ENCODE results near the gene PTPRN2. TPM values are rescaled to one million over a fixed set of nuclear protein-coding genes. Genes with fewer than 3 reads are reported as not detected.
"Not testable (repeated sequence)": the region's sequence is repeated elsewhere in the genome, so short reads cannot be mapped to it uniquely, and the experiment has no call there.

The PTPRN2 gene
- total and polyA plus RNA-seq, 2 of the 13 experiments (the other 11 are each of a cell fraction or from before 2014, with no cell fraction given), result 2.5 to 24.2 TPM

DNA sequence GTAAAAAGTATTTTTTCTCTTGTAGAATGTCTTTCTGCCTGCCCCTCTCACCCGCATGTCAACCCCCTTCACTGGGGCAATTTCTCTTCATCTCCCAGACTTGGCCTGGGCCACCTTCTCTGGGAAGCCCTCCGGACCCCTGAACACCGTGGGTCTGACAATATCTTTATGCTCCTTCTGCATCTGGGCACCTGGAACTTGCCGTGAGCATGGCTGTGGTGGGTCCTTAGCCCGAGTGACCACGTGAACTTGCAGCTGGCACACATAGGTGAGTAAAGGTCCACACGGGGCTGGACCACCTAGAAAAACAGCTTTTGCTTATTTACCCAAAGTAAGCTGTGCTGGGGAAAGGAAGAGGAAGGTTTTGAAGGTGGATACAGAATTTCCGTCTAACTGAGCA lies 650.6 kb downstream of the PTPRN2 start:
- no peak for FAIRE-seq
- H3K9ac ChIP-seq (ENCODE audit: insufficient read depth, low read depth, low read length), result no peak overlapping the region
- ChIA-PET POLR2A (no interaction called here), CTCF (ENCODE audit: low intra/inter-chr PET ratio, low total read pairs) (no interaction called here)
- H3K79me2 ChIP-seq (ENCODE audit: insufficient read depth, low read length), result no peaks in the 10 kb centered on the region
- no peaks in the 10 kb centered on the region for H3K4me1 ChIP-seq (ENCODE audit: insufficient read depth, low read length)
- TF ChIP-seq ZBTB7B (CRISPR knock-in tag; IDR thresholded peaks at IDR 0.05) (no peak), ZNF546 (CRISPR knock-in tag; conservative IDR thresholded peaks at IDR 0.05) (no peak), ZNF75D (CRISPR knock-in tag; IDR thresholded peaks at IDR 0.05; ENCODE audit: borderline replicate concordance) (no peak), RXRB (CRISPR knock-in tag; IDR thresholded peaks at IDR 0.05; ENCODE audit: borderline replicate concordance) (no peak), CCDC6 (CRISPR knock-in tag; IDR thresholded peaks at IDR 0.05) (no peak), ZNF674 (CRISPR knock-in tag; IDR thresholded peaks at IDR 0.05; ENCODE audit: low read depth) (no peak), ZNF260 (CRISPR knock-in tag; IDR thresholded peaks at IDR 0.05; ENCODE audit: borderline replicate concordance, low read depth) (no peak), ZNF24 (IDR thresholded peaks at IDR 0.05) (no peak), KAT7 (CRISPR knock-in tag; IDR thresholded peaks at IDR 0.05; ENCODE audit: borderline replicate concordance) (no peak), HMG20B (CRISPR knock-in tag; conservative IDR thresholded peaks at IDR 0.05) (no peak), ZNF543 (CRISPR knock-in tag; IDR thresholded peaks at IDR 0.05) (no peak), SNAPC2 (CRISPR knock-in tag; IDR thresholded peaks at IDR 0.05) (no peak), ZBTB38 (CRISPR knock-in tag; IDR thresholded peaks at IDR 0.05) (no peak), U2AF2 (IDR thresholded peaks at IDR 0.05; ENCODE audit: low read depth, low read length) (no peak)
- TF ChIP-seq, protein P1, sequence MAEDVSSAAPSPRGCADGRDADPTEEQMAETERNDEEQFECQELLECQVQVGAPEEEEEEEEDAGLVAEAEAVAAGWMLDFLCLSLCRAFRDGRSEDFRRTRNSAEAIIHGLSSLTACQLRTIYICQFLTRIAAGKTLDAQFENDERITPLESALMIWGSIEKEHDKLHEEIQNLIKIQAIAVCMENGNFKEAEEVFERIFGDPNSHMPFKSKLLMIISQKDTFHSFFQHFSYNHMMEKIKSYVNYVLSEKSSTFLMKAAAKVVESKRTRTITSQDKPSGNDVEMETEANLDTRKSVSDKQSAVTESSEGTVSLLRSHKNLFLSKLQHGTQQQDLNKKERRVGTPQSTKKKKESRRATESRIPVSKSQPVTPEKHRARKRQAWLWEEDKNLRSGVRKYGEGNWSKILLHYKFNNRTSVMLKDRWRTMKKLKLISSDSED (CRISPR knock-in tag; IDR thresholded peaks at IDR 0.05), result no peak
- no TSS peak for BruUV-seq (replicated peaks)
- no peak overlapping the region for H3K4me2 ChIP-seq (ENCODE audit: low read depth, low read length)
- H3K27me3 ChIP-seq (ENCODE audit: control insufficient read depth in 1 of 2, insufficient read depth in 2 of 2, low read length in 2 of 2), result no peaks in the 10 kb centered on the region; a peak in 1 of 5 replicates
- intact Hi-C loops (cut with micrococcal nuclease; ENCODE audit: unreplicated experiment), result no loop called here
- DNase-seq (ENCODE audit: low spot score), result no peak
- peaks cover 17% of the 10 kb centered on the region; the same call in 1 of the 2 replicates for H4K20me1 ChIP-seq (ENCODE audit: insufficient read depth, low read length)
- peaks cover 23% of the 10 kb centered on the region for H3K9me3 ChIP-seq (ENCODE audit: low read length)
- in situ Hi-C loops (cut with HindIII; ENCODE audit: extremely low pct_ligation_motif_present, low pct_unique_long_range_greater_than_20kb), result no loop called here
- H2AFZ ChIP-seq (ENCODE audit: low read length), result no peak overlapping the region
- no peak for ATAC-seq
- no peaks in the 10 kb centered on the region for H3K36me3 ChIP-seq (replicated peaks in 1 of 2; ENCODE audit: control insufficient read depth in 1 of 2, insufficient read depth in 2 of 2, low read length in 2 of 2)
- H3K27ac ChIP-seq (ENCODE audit: extremely low read length, insufficient read depth, low read length), result no peak overlapping the region
- H3K4me3 ChIP-seq (replicated peaks in 1 of 3; ENCODE audit: insufficient read depth in 1 of 3, low read depth in 2 of 3, low read length in 3 of 3), result no peak overlapping the region
- 70% methylated on average over 7 of the region's 8 CpGs for WGBS (ENCODE audit: low lambda C conversion rate)

- in situ Hi-C loops (cut with HindIII; ENCODE audit: extremely low pct_ligation_motif_present, low pct_unique_long_range_greater_than_20kb); H3K79me2 ChIP-seq (ENCODE audit: insufficient read depth, low read length); POLR2A ChIA-PET; CTCF ChIA-PET (ENCODE audit: low intra/inter-chr PET ratio, low total read pairs); H3K4me1 ChIP-seq (ENCODE audit: insufficient read depth, low read length); H3K27me3 ChIP-seq (ENCODE audit: control insufficient read depth in 1 of 2, insufficient read depth in 2 of 2, low read length in 2 of 2); FAIRE-seq; H3K4me3 ChIP-seq (replicated peaks in 1 of 3; ENCODE audit: insufficient read depth in 1 of 3, low read depth in 2 of 3, low read length in 3 of 3); H2AFZ ChIP-seq (ENCODE audit: low read length); BruUV-seq (replicated peaks); H3K9ac ChIP-seq (ENCODE audit: insufficient read depth, low read depth, low read length); H3K36me3 ChIP-seq (replicated peaks in 1 of 2; ENCODE audit: control insufficient read depth in 1 of 2, insufficient read depth in 2 of 2, low read length in 2 of 2); H3K4me2 ChIP-seq (ENCODE audit: low read depth, low read length); intact Hi-C loops (cut with micrococcal nuclease; ENCODE audit: unreplicated experiment); H3K27ac ChIP-seq (ENCODE audit: extremely low read length, insufficient read depth, low read length); DNase-seq (ENCODE audit: low spot score); ATAC-seq: not testable (repeated sequence)
- peaks cover 17% of the 10 kb centered on the region; the same call in 1 of the 2 replicates for H4K20me1 ChIP-seq (ENCODE audit: insufficient read depth, low read length)
- peaks cover 23% of the 10 kb centered on the region for H3K9me3 ChIP-seq (ENCODE audit: low read length)
- WGBS (ENCODE audit: low lambda C conversion rate), result 84% methylated on average over 9 of the region's 11 CpGs
Measured at GRCh38 chr7:157935721-157936120, 651.9 kb downstream of the PTPRN2 start.
